ENCODE results near the gene CCDC86.

- TF ChIP-seq POLR2A (IDR thresholded peaks at IDR 0.05; ENCODE audit: low read depth) (no peak), EP300 (IDR thresholded peaks at IDR 0.05) (no peak)
- TF ChIP-seq, protein P1, sequence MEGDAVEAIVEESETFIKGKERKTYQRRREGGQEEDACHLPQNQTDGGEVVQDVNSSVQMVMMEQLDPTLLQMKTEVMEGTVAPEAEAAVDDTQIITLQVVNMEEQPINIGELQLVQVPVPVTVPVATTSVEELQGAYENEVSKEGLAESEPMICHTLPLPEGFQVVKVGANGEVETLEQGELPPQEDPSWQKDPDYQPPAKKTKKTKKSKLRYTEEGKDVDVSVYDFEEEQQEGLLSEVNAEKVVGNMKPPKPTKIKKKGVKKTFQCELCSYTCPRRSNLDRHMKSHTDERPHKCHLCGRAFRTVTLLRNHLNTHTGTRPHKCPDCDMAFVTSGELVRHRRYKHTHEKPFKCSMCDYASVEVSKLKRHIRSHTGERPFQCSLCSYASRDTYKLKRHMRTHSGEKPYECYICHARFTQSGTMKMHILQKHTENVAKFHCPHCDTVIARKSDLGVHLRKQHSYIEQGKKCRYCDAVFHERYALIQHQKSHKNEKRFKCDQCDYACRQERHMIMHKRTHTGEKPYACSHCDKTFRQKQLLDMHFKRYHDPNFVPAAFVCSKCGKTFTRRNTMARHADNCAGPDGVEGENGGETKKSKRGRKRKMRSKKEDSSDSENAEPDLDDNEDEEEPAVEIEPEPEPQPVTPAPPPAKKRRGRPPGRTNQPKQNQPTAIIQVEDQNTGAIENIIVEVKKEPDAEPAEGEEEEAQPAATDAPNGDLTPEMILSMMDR (IDR thresholded peaks at IDR 0.05) = no peak
Observed at GRCh38 chr11:60803273-60803936, 38.5 kb upstream of the CCDC86 start.
